AG04450 (cell line): ENCODE results near the gene KRT38. TPM values are rescaled to one million over a fixed set of nuclear protein-coding genes. Genes with fewer than 3 reads are reported as not detected.

Experiments used
- CTCF ChIA-PET: fragments of 300-600, 350-600 bp; formaldehyde crosslinking; extraction: SDS; loops from one replicate; lab custom pipeline; 2022; ENCODE audit warnings: antibody characterized with exemption, inconsistent platforms; lab: Charles Lee
- POLR2A ChIA-PET: fragments of 350-600 bp; formaldehyde crosslinking; extraction: SDS; loops from one replicate; lab custom pipeline; 2021; ENCODE audit warnings: antibody characterized with exemption, inconsistent platforms; lab: Yijun Ruan, JAX
- DNase-seq: peaks from one replicate; pipeline ENCODE4 v3.0.0-alpha.2; 2011; ENCODE audit warnings: low read depth, low spot score
- H3K27ac ChIP-seq: one replicate; pipeline ENCODE4 v1.5.1; 2012; ENCODE audit warnings: low read depth, low read length, control low read depth
- H3K27me3 ChIP-seq: one replicate; pipeline ENCODE4 v1.6.0; 2012; ENCODE audit warnings: low read length; ENCODE audit not compliant: control insufficient read depth, insufficient read depth
- H3K4me3 ChIP-seq: 2 replicates; pipeline ENCODE4 v1.5.1; 2011; ENCODE audit warnings: mild to moderate bottlenecking, low read depth, low read length, control low read depth
- H3K9me3 ChIP-seq: 2 replicates; pipeline ENCODE4 v1.5.1; 2012; ENCODE audit warnings: low read length; ENCODE audit not compliant: control insufficient read depth, insufficient read depth
- CTCF ChIP-seq: IDR thresholded peaks from 2 replicates; pipeline ENCODE4 v1.5.1; 2011; ENCODE audit warnings: low read depth, low read length, control low read depth, inconsistent platforms
- polyA plus RNA-seq: library from polyadenylated mRNA; depleted of rRNA; stranded (reverse); fragments of >200 nt; gene quantifications from 2 replicates; pipeline ENCODE4 v1.2.3, GENCODE V29; 2011

KRT38 gene
- polyA plus RNA-seq, 1 experiment, result 0.11 TPM

- no peaks in the 10 kb centered on the region for H3K27me3 ChIP-seq
- POLR2A ChIA-PET, result no interaction called here
- no peak for DNase-seq
- CTCF ChIA-PET, result no interaction called here
- H3K9me3 ChIP-seq, result no peaks in the 10 kb centered on the region
- no peak for TF ChIP-seq CTCF
- H3K27ac ChIP-seq, result no peak overlapping the region
- H3K4me3 ChIP-seq, result no peak overlapping the region
These were observed 47.5 kb downstream of the KRT38 start for GRCh38 chr17:41393294-41393693.

GRCh38 chr17:41392278-41392677 is 48.5 kb downstream of the KRT38 start:
- Histone ChIP-seq H3K9me3 (no peaks in the 10 kb centered on the region), H3K4me3 (no peak overlapping the region), H3K27me3 (no peaks in the 10 kb centered on the region), H3K27ac (no peak overlapping the region)
- POLR2A ChIA-PET, result no interaction called here
- no peak for TF ChIP-seq CTCF
- CTCF ChIA-PET, result interaction anchor here (2.0 kb wide), 1 partner anchor 157 kb away, joined by 7 read pairs; no protein-coding TSS in a partner anchor
- DNase-seq, result no peak

GRCh38 chr17:41391535-41391934 is 49.2 kb downstream of the KRT38 start:
- ChIA-PET POLR2A (no interaction called here), CTCF (interaction anchor here (2.0 kb wide), 1 partner anchor 157 kb away, joined by 7 read pairs; no protein-coding TSS in a partner anchor)
- H3K9me3 ChIP-seq, result no peaks in the 10 kb centered on the region
- H3K27ac ChIP-seq, result no peak overlapping the region
- no peak for TF ChIP-seq CTCF
- no peak for DNase-seq
- no peak overlapping the region for H3K4me3 ChIP-seq
- no peaks in the 10 kb centered on the region for H3K27me3 ChIP-seq

- Histone ChIP-seq H3K4me3 (no peak overlapping the region), H3K9me3 (no peaks in the 10 kb centered on the region), H3K27ac (no peak overlapping the region), H3K27me3 (no peaks in the 10 kb centered on the region)
- ChIA-PET POLR2A (no interaction called here), CTCF (interaction anchor here (0.7 to 2.0 kb wide), 2 partner anchors 158 to 258 kb away, joined by 6 to 7 read pairs; no protein-coding TSS in a partner anchor)
- DNase-seq, result no peak
- TF ChIP-seq CTCF, result no peak
These were observed 50.3 kb downstream of the KRT38 start for GRCh38 chr17:41390411-41390938.

GRCh38 chr17:41387670-41388069 is 53.1 kb downstream of the KRT38 start:
- no peak for TF ChIP-seq CTCF
- H3K27ac ChIP-seq, result no peak overlapping the region
- POLR2A ChIA-PET, result no interaction called here
- no peak overlapping the region for H3K4me3 ChIP-seq
- CTCF ChIA-PET, result no interaction called here
- no peak for DNase-seq
- no peaks in the 10 kb centered on the region for H3K27me3 ChIP-seq
- H3K9me3 ChIP-seq, result no peaks in the 10 kb centered on the region
